Measurements from ENCODE around the gene MPRIP. TPM values are rescaled to one million over a fixed set of nuclear protein-coding genes. Genes with fewer than 3 reads are reported as not detected.
"Not testable (repeated sequence)": the region's sequence is repeated elsewhere in the genome, so short reads cannot be mapped to it uniquely, and the experiment has no call there.

The MPRIP gene
- total RNA-seq, 1 experiment from 2014 or later: 443 TPM

GRCh38 chr17:17156107-17156506 is 113.8 kb downstream of the MPRIP start:
- Histone ChIP-seq H3K4me3 (no peak overlapping the region), H3K9me3 (ENCODE audit: insufficient read depth, low read depth) (no peaks in the 10 kb centered on the region), H2AFZ (no peak overlapping the region), H3K79me2 (ENCODE audit: low read depth) (0 out of 2 replicates have a peak, but pooled peaks cover 3% of the 10 kb centered on the region), H3K36me3 (ENCODE audit: low read depth) (peaks cover 70% of the 10 kb centered on the region), H3K9me2 (ENCODE audit: insufficient read depth) (no peaks in the 10 kb centered on the region), H3K4me2 (no peak overlapping the region), H3K4me1 (replicated peaks; ENCODE audit: insufficient read depth) (no peaks in the 10 kb centered on the region), H3K27ac (no peak overlapping the region), H3F3A (ENCODE audit: insufficient read depth, low read depth) (peaks cover 40% of the 10 kb centered on the region), H4K20me1 (ENCODE audit: insufficient read depth) (peaks cover 88% of the 10 kb centered on the region), H3K27me3 (ENCODE audit: insufficient read depth, low read depth) (no peaks in the 10 kb centered on the region)
- ChIA-PET CTCF (no interaction called here), POLR2A (ENCODE audit: unreplicated experiment) (no interaction called here)
- intact Hi-C loops (cut with micrococcal nuclease; ENCODE audit: unreplicated experiment): no loop called here
- no peak for TF ChIP-seq CTCF (conservative IDR thresholded peaks at IDR 0.05)
- no peak for TF ChIP-seq EZH2 (IDR thresholded peaks at IDR 0.05; ENCODE audit: low read depth)
- DNase-seq: no peak
- no TSS peak for BruUV-seq (replicated peaks)

DNA sequence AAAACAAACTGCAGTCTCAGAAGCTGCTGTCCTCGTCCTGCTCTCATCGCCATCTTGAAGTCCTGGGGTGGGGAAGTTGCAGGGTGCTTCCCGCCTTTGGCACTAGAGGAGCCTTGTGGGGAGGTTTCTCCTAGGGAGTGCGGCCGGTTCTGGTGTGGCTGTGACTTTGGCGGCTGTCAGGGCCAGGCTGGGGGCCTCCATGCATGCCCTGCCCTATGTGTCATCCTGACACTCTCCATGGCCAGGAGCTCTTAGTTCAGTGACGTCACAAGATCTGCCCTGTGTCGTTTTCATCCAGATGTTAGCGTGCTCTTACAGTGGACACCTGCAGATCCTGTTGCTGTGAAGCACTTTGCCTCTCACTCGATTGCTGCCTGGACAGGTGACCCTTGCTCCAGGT is 114.3 kb downstream of the MPRIP start:
- ChIA-PET CTCF (no interaction called here), POLR2A (ENCODE audit: unreplicated experiment) (no interaction called here)
- no peaks in the 10 kb centered on the region for H3K9me3 ChIP-seq (ENCODE audit: insufficient read depth, low read depth)
- no peaks in the 10 kb centered on the region for H3K27me3 ChIP-seq (ENCODE audit: insufficient read depth, low read depth)
- H2AFZ ChIP-seq: no peak overlapping the region
- no peak for DNase-seq
- H3K4me1 ChIP-seq (replicated peaks; ENCODE audit: insufficient read depth): no peaks in the 10 kb centered on the region
- no TSS peak for BruUV-seq (replicated peaks)
- H3K4me3 ChIP-seq: no peak overlapping the region
- peaks cover 89% of the 10 kb centered on the region for H4K20me1 ChIP-seq (ENCODE audit: insufficient read depth)
- intact Hi-C loops (cut with micrococcal nuclease; ENCODE audit: unreplicated experiment): no loop called here
- peaks cover 40% of the 10 kb centered on the region for H3F3A ChIP-seq (ENCODE audit: insufficient read depth, low read depth)
- H3K36me3 ChIP-seq (ENCODE audit: low read depth): peaks cover 70% of the 10 kb centered on the region
- H3K27ac ChIP-seq: no peak overlapping the region
- H3K9me2 ChIP-seq (ENCODE audit: insufficient read depth): no peaks in the 10 kb centered on the region
- no peak overlapping the region for H3K4me2 ChIP-seq
- H3K79me2 ChIP-seq (ENCODE audit: low read depth): 0 out of 2 replicates have a peak, but pooled peaks cover 3% of the 10 kb centered on the region
- TF ChIP-seq CTCF (conservative IDR thresholded peaks at IDR 0.05) (no peak), EZH2 (IDR thresholded peaks at IDR 0.05; ENCODE audit: low read depth) (no peak)

- Histone ChIP-seq H4K20me1 (ENCODE audit: insufficient read depth) (peaks cover 88% of the 10 kb centered on the region), H3K79me2 (ENCODE audit: low read depth) (0 out of 2 replicates have a peak, but pooled peaks cover 3% of the 10 kb centered on the region), H3K27ac (no peak overlapping the region), H3K4me1 (replicated peaks; ENCODE audit: insufficient read depth) (no peaks in the 10 kb centered on the region), H3F3A (ENCODE audit: insufficient read depth, low read depth) (peaks cover 39% of the 10 kb centered on the region), H3K9me2 (ENCODE audit: insufficient read depth) (no peaks in the 10 kb centered on the region), H3K4me3 (no peak overlapping the region), H3K4me2 (no peak overlapping the region), H3K9me3 (ENCODE audit: insufficient read depth, low read depth) (no peaks in the 10 kb centered on the region), H3K36me3 (ENCODE audit: low read depth) (peaks cover 70% of the 10 kb centered on the region), H2AFZ (no peak overlapping the region), H3K27me3 (ENCODE audit: insufficient read depth, low read depth) (no peaks in the 10 kb centered on the region)
- no TSS peak for BruUV-seq (replicated peaks)
- intact Hi-C loops (cut with micrococcal nuclease; ENCODE audit: unreplicated experiment): no loop called here
- ChIA-PET POLR2A (ENCODE audit: unreplicated experiment) (no interaction called here), CTCF (no interaction called here)
- no peak for TF ChIP-seq CTCF (conservative IDR thresholded peaks at IDR 0.05)
- no peak for TF ChIP-seq EZH2 (IDR thresholded peaks at IDR 0.05; ENCODE audit: low read depth)
- no peak for DNase-seq
Measured at GRCh38 chr17:17157041-17157440, 114.8 kb downstream of the MPRIP start.

- POLR2A ChIA-PET (ENCODE audit: unreplicated experiment): interaction anchor here (0.6 kb wide), 1 partner anchor 13 kb away, joined by 6 read pairs; no protein-coding TSS in a partner anchor
- H3K9me2 ChIP-seq (ENCODE audit: insufficient read depth); H2AFZ ChIP-seq; H3K9me3 ChIP-seq (ENCODE audit: insufficient read depth, low read depth); H3K79me2 ChIP-seq (ENCODE audit: low read depth); DNase-seq; intact Hi-C loops (cut with micrococcal nuclease; ENCODE audit: unreplicated experiment); H3K4me1 ChIP-seq (replicated peaks; ENCODE audit: insufficient read depth); H3K27me3 ChIP-seq (ENCODE audit: insufficient read depth, low read depth); CTCF ChIA-PET; BruUV-seq (replicated peaks); H3K4me3 ChIP-seq; H3K27ac ChIP-seq; H3K4me2 ChIP-seq: not testable (repeated sequence)
- H3F3A ChIP-seq (ENCODE audit: insufficient read depth, low read depth): peaks cover 40% of the 10 kb centered on the region
- peaks cover 77% of the 10 kb centered on the region for H3K36me3 ChIP-seq (ENCODE audit: low read depth)
- H4K20me1 ChIP-seq (ENCODE audit: insufficient read depth): peaks cover 89% of the 10 kb centered on the region
Measured at GRCh38 chr17:17158506-17158905, 116.2 kb downstream of the MPRIP start.

All from PC-9 (cell line).